OCI-LY7 (cell line): ENCODE results near the gene GOLGA7B. TPM values are rescaled to one million over a fixed set of nuclear protein-coding genes. Genes with fewer than 3 reads are reported as not detected.

Experiments
- BruUV-seq: library from RNA; stranded (reverse); fragments of 400-500 nt; replicated peaks from 2 replicates; lab custom pipeline; 2021; lab: Mats Ljungman, UMichigan
- CTCF ChIA-PET: fragments of 300-600 bp; sonication (Branson Sonifier 250); formaldehyde crosslinking; loops from one replicate; lab custom pipeline; 2022; ENCODE audit warnings: antibody characterized with exemption; ENCODE audit not compliant: unreplicated experiment; lab: Charles Lee
- POLR2A ChIA-PET: fragments of 300-600 bp; sonication (Branson Sonifier 250); formaldehyde crosslinking; loops from one replicate; lab custom pipeline; 2022; ENCODE audit warnings: antibody characterized with exemption; lab: Charles Lee
- DNase-seq: peaks from one replicate; pipeline ENCODE4 v3.0.0-alpha.2; 2015; ENCODE audit warnings: low spot score
- H2AFZ ChIP-seq: fragments of 200-600 bp; sonication (generic), shearing (Covaris generic); 2 replicates; pipeline ENCODE4 v1.6.1; 2014; ENCODE audit warnings: mild to moderate bottlenecking, antibody characterized with exemption, low read length, moderate library complexity
- H3K27ac ChIP-seq: fragments of 200-600 bp; sonication (generic); 2 replicates; pipeline ENCODE4 v1.5.1; 2014; ENCODE audit warnings: mixed run types, low read depth, mild to moderate bottlenecking, moderate library complexity, low read length, inconsistent platforms; ENCODE audit not compliant: poor library complexity, severe bottlenecking
- H3K36me3 ChIP-seq: fragments of 200-600 bp; sonication (generic); 2 replicates; pipeline ENCODE4 v1.6.1; 2014; ENCODE audit warnings: mild to moderate bottlenecking, antibody characterized with exemption, low read length, moderate library complexity, mixed read lengths; ENCODE audit not compliant: insufficient read depth
- H3K4me1 ChIP-seq: fragments of 200-600 bp; sonication (generic); 2 replicates; pipeline ENCODE4 v1.5.1; 2014; ENCODE audit warnings: mild to moderate bottlenecking, low read length; ENCODE audit not compliant: insufficient read depth, poor library complexity, severe bottlenecking
- H3K4me2 ChIP-seq: fragments of 200-600 bp; sonication (generic); 2 replicates; pipeline ENCODE4 v1.6.1; 2014; ENCODE audit warnings: mild to moderate bottlenecking, low read length
- H3K4me3 ChIP-seq: fragments of 200-600 bp; sonication (generic); 2 replicates; pipeline ENCODE4 v1.5.1; 2014; ENCODE audit warnings: mild to moderate bottlenecking, low read depth, low read length; ENCODE audit not compliant: poor library complexity, severe bottlenecking
- H3K79me2 ChIP-seq: fragments of 200-600 bp; sonication (generic); 2 replicates; pipeline ENCODE4 v1.6.1; 2016; ENCODE audit warnings: low read depth, mild to moderate bottlenecking, low read length, moderate library complexity, mixed read lengths; ENCODE audit not compliant: insufficient read depth
- H3K9me2 ChIP-seq: fragments of 200-600 bp; sonication (generic); 2 replicates; pipeline ENCODE4 v1.6.1; 2016; ENCODE audit warnings: mild to moderate bottlenecking, low read length, mixed read lengths; ENCODE audit not compliant: insufficient read depth
- H3K9me3 ChIP-seq: fragments of 200-600 bp; sonication (generic); 2 replicates; pipeline ENCODE4 v1.6.1; 2014; ENCODE audit warnings: mild to moderate bottlenecking, mixed run types, low read length, mixed read lengths
- H4K20me1 ChIP-seq: fragments of 200-600 bp; sonication (generic); 2 replicates; pipeline ENCODE4 v1.6.1; 2014; ENCODE audit warnings: mild to moderate bottlenecking, antibody characterized with exemption, low read length, moderate library complexity, mixed read lengths; ENCODE audit not compliant: insufficient read depth
- EZH2phosphoT487 ChIP-seq: fragments of 200-600 bp; sonication (generic); IDR thresholded peaks from 2 replicates; pipeline ENCODE4 v1.6.1; 2018; ENCODE audit warnings: low read depth, borderline replicate concordance, mild to moderate bottlenecking, mixed run types, antibody characterized with exemption, low read length, moderate library complexity, mixed read lengths
- intact Hi-C: fragments of 100-400 bp; cut with micrococcal nuclease; formaldehyde crosslinking; loops from one replicate; pipeline ENCODE4 v1.10.0; 2022; ENCODE audit not compliant: unreplicated experiment
- total RNA-seq, 2 experiments: library from RNA; depleted of rRNA in 1 of 2; stranded (reverse); fragments of >200 nt in 1 of 2; shearing (Covaris generic) in 1 of 2; gene quantifications; 2 replicates each; pipeline ENCODE4 v1.2.3, GENCODE V29; 2014 to 2022
- TF ChIP-seq, protein P1 (sequence below): fragments of 200-600 bp; sonication (generic); conservative IDR thresholded peaks from 2 replicates; pipeline ENCODE4 v1.5.1; 2014; ENCODE audit warnings: mild to moderate bottlenecking, antibody characterized with exemption, low read length, moderate library complexity, mixed read lengths

The GOLGA7B gene
- total RNA-seq, 2 experiments from 2014 or later: 0.08 to 0.09 TPM

DNA sequence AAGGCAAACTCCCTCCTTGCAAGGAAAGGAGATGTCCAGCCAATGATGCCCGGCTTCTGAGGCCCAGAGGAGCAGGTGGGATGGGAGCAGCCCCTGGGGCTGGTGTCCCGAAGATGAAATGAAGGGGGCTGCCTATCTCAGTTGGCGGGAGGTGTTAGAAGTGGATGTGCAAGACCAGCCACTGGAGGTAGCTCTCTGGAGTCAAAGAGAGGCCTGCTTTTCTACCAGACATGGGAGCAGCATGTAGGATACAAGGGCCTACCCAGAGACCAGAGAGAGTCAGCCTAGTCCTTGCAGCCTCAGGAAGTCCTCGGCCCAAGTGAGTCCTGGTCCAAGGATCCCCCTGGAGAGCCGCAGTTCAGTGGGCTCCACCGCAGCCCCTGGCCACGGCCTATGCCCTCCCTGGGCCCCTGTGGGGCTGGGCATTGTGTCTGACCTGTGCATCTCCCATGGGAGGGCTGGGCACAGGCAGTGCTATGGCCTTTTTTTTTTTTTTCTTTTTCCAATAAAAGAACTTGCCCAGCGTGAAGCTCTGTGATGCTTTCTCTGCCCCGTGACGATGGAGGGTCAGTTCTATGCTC is 17.7 kb downstream of the GOLGA7B start:
- H2AFZ ChIP-seq: no peak overlapping the region
- intact Hi-C loops: loop anchor here (10.0 kb wide), 1 partner anchor 183 kb away; the partner anchor contains the start of gene AVPI1
- POLR2A ChIA-PET: interaction anchor here (0.6 kb wide), 1 partner anchor 953 kb away, joined by 3 read pairs; no protein-coding TSS in a partner anchor

DNA sequence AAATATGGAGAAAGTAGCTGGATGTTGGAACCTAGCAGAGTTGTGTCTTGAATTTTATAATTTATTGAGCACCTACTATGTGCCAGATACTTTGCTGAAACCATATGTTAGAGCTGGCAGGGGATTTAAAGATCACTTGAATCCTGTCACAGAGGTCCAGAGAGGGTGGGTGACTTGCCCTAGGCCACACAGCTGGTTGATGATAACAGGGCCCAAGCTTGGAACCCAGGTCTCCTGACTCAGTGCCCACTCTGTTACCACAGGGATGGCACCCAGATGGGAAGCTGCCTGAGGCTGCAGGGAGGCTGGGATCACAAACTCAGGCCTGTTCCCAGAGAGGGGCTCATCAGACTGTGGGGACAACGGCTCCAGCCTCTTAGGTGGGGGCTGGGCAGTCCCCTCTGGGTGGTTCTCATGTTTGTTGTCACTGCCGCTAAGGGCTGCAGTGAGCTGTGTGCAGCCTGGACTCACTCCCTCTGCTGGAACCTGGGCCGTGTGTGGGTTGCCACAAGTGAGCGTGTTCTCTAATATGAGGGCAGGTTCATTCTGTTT is 18.6 kb downstream of the GOLGA7B start:
- no peak overlapping the region for H3K27ac ChIP-seq
- no peak overlapping the region for H3K4me2 ChIP-seq
- H3K9me2 ChIP-seq: no peaks in the 10 kb centered on the region
- no peaks in the 10 kb centered on the region for H3K36me3 ChIP-seq
- no peak overlapping the region for H2AFZ ChIP-seq
- ChIA-PET POLR2A (interaction anchor here (0.5 kb wide), 1 partner anchor 114 kb away, joined by 3 read pairs; no protein-coding TSS in a partner anchor), CTCF (no interaction called here)
- H3K4me3 ChIP-seq: no peak overlapping the region
- TF ChIP-seq EZH2phosphoT487: no peak
- TF ChIP-seq, protein P1, sequence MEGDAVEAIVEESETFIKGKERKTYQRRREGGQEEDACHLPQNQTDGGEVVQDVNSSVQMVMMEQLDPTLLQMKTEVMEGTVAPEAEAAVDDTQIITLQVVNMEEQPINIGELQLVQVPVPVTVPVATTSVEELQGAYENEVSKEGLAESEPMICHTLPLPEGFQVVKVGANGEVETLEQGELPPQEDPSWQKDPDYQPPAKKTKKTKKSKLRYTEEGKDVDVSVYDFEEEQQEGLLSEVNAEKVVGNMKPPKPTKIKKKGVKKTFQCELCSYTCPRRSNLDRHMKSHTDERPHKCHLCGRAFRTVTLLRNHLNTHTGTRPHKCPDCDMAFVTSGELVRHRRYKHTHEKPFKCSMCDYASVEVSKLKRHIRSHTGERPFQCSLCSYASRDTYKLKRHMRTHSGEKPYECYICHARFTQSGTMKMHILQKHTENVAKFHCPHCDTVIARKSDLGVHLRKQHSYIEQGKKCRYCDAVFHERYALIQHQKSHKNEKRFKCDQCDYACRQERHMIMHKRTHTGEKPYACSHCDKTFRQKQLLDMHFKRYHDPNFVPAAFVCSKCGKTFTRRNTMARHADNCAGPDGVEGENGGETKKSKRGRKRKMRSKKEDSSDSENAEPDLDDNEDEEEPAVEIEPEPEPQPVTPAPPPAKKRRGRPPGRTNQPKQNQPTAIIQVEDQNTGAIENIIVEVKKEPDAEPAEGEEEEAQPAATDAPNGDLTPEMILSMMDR: no peak
- no peaks in the 10 kb centered on the region for H3K9me3 ChIP-seq
- DNase-seq: no peak
- no peaks in the 10 kb centered on the region for H4K20me1 ChIP-seq
- intact Hi-C loops: loop anchor here (10.0 kb wide), 1 partner anchor 183 kb away; the partner anchor contains the start of gene AVPI1
- H3K4me1 ChIP-seq: peaks cover 11% of the 10 kb centered on the region
- BruUV-seq: no TSS peak
- H3K79me2 ChIP-seq: no peaks in the 10 kb centered on the region

More for the DNA sequence above, 17.7 kb downstream of the GOLGA7B start:
- no peaks in the 10 kb centered on the region for H3K79me2 ChIP-seq
- H3K4me3 ChIP-seq: no peak overlapping the region
- TF ChIP-seq, protein P1: no peak
- no peak for TF ChIP-seq EZH2phosphoT487
- CTCF ChIA-PET: no interaction called here
- H3K27ac ChIP-seq: no peak overlapping the region
- no peaks in the 10 kb centered on the region for H3K9me3 ChIP-seq
- no peaks in the 10 kb centered on the region for H3K36me3 ChIP-seq
- H3K9me2 ChIP-seq: no peaks in the 10 kb centered on the region
- peaks cover 11% of the 10 kb centered on the region for H3K4me1 ChIP-seq
- H3K4me2 ChIP-seq: no peak overlapping the region
- no peaks in the 10 kb centered on the region for H4K20me1 ChIP-seq
- no peak for DNase-seq
- no TSS peak for BruUV-seq
